Femur (tissue), 1 donor: Measurements from ENCODE around the gene OR6C2.
"Not testable (repeated sequence)": the region's sequence is repeated elsewhere in the genome, so short reads cannot be mapped to it uniquely, and the experiment has no call there.

Experiments
- DNase-seq: peaks from one replicate; pipeline ENCODE4 v3.0.0-alpha.2; 2017

Gene OR6C2

GRCh38 chr12:55479136-55479535 is 35.3 kb downstream of the OR6C2 start:
- not testable (repeated sequence) for DNase-seq

- DNase-seq = not testable (repeated sequence)
Observed at GRCh38 chr12:55484284-55484683, 40.4 kb downstream of the OR6C2 start.

GRCh38 chr12:55492078-55492477 is 48.2 kb downstream of the OR6C2 start, which contains the start of gene OR6C68:
OR6C68 (plus strand) TSS chr12:55492378; CDS start chr12:55492378, 0 bp downstream.
- DNase-seq = no peak

- DNase-seq = no peak
Observed at GRCh38 chr12:55495490-55495889, 51.6 kb downstream of the OR6C2 start.

- DNase-seq = no peak
Observed at GRCh38 chr12:55499231-55499630, 55.4 kb downstream of the OR6C2 start.

GRCh38 chr12:55499810-55500252 is 56.0 kb downstream of the OR6C2 start:
- no peak for DNase-seq

- no peak for DNase-seq
Observed at GRCh38 chr12:55501601-55502000, 57.7 kb downstream of the OR6C2 start.
